ENCODE data around the gene MED12L.

Gene MED12L

DNA sequence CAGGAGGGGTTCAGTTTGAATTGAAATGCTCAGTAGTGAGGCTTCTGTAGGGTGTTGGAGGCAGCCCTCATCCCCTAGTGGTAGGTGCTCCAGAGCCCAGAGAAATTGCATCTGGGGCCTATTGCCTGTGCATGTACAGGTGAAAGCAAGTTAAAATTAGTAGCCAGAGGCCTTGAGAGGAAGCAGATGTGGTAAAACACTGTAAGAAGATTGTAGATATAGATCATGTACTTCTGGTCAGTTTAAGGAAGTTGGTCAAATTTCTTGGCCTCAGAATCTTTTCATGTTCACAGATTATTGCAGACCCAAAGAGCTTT, 340.8 kb downstream of the MED12L start:
- Histone ChIP-seq H3K27ac (ENCODE audit: extremely low read depth, low read depth, low read length) (no peak overlapping the region), H3K4me3 (ENCODE audit: low read depth, low read length) (no peak overlapping the region), H3K9me3 (ENCODE audit: control insufficient read depth, insufficient read depth, low read depth, low read length) (no peaks in the 10 kb centered on the region), H3K36me3 (ENCODE audit: control insufficient read depth in 2 of 2, insufficient read depth in 1 of 2, low read length in 2 of 2) (peaks cover 0 to 6% of the 10 kb centered on the region in 2 experiments; a peak in 1 of 3 replicates), H3K4me1 (ENCODE audit: control insufficient read depth, insufficient read depth, low read length) (no peaks in the 10 kb centered on the region)
- POLR2A ChIA-PET, result no interaction called here
- CTCF ChIA-PET, result interaction anchor here (1.0 to 2.5 kb wide), 4 partner anchors 9 to 492 kb away, joined by 3 to 10 read pairs (median 4); no protein-coding TSS in a partner anchor
- TF ChIP-seq, protein P1, sequence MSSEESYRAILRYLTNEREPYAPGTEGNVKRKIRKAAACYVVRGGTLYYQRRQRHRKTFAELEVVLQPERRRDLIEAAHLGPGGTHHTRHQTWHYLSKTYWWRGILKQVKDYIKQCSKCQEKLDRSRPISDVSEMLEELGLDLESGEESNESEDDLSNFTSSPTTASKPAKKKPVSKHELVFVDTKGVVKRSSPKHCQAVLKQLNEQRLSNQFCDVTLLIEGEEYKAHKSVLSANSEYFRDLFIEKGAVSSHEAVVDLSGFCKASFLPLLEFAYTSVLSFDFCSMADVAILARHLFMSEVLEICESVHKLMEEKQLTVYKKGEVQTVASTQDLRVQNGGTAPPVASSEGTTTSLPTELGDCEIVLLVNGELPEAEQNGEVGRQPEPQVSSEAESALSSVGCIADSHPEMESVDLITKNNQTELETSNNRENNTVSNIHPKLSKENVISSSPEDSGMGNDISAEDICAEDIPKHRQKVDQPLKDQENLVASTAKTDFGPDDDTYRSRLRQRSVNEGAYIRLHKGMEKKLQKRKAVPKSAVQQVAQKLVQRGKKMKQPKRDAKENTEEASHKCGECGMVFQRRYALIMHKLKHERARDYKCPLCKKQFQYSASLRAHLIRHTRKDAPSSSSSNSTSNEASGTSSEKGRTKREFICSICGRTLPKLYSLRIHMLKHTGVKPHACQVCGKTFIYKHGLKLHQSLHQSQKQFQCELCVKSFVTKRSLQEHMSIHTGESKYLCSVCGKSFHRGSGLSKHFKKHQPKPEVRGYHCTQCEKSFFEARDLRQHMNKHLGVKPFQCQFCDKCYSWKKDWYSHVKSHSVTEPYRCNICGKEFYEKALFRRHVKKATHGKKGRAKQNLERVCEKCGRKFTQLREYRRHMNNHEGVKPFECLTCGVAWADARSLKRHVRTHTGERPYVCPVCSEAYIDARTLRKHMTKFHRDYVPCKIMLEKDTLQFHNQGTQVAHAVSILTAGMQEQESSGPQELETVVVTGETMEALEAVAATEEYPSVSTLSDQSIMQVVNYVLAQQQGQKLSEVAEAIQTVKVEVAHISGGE (tag by site-specific recombination; conservative IDR thresholded peaks at IDR 0.05; ENCODE audit: low read depth), result no peak
- TF ChIP-seq, protein P2, sequence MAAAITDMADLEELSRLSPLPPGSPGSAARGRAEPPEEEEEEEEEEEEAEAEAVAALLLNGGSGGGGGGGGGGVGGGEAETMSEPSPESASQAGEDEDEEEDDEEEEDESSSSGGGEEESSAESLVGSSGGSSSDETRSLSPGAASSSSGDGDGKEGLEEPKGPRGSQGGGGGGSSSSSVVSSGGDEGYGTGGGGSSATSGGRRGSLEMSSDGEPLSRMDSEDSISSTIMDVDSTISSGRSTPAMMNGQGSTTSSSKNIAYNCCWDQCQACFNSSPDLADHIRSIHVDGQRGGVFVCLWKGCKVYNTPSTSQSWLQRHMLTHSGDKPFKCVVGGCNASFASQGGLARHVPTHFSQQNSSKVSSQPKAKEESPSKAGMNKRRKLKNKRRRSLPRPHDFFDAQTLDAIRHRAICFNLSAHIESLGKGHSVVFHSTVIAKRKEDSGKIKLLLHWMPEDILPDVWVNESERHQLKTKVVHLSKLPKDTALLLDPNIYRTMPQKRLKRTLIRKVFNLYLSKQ (tag by site-specific recombination; IDR thresholded peaks at IDR 0.05; ENCODE audit: borderline replicate concordance), result no peak
- no peak for TF ChIP-seq ZNF677 (tag by site-specific recombination; IDR thresholded peaks at IDR 0.05)
- TF ChIP-seq ZSCAN23 (tag by site-specific recombination; IDR thresholded peaks at IDR 0.05), result no peak
- no peak for TF ChIP-seq BCL11A (tag by site-specific recombination; IDR thresholded peaks at IDR 0.05; ENCODE audit: low read depth)
- TF ChIP-seq, protein P3, sequence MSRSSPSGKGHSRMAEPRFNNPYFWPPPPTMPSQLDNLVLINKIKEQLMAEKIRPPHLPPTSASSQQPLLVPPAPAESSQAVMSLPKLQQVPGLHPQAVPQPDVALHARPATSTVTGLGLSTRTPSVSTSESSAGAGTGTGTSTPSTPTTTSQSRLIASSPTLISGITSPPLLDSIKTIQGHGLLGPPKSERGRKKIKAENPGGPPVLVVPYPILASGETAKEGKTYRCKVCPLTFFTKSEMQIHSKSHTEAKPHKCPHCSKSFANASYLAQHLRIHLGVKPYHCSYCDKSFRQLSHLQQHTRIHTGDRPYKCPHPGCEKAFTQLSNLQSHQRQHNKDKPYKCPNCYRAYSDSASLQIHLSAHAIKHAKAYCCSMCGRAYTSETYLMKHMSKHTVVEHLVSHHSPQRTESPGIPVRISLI (tag by site-specific recombination; IDR thresholded peaks at IDR 0.05), result no peak
- TF ChIP-seq, protein P4, sequence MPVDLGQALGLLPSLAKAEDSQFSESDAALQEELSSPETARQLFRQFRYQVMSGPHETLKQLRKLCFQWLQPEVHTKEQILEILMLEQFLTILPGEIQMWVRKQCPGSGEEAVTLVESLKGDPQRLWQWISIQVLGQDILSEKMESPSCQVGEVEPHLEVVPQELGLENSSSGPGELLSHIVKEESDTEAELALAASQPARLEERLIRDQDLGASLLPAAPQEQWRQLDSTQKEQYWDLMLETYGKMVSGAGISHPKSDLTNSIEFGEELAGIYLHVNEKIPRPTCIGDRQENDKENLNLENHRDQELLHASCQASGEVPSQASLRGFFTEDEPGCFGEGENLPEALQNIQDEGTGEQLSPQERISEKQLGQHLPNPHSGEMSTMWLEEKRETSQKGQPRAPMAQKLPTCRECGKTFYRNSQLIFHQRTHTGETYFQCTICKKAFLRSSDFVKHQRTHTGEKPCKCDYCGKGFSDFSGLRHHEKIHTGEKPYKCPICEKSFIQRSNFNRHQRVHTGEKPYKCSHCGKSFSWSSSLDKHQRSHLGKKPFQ (tag by site-specific recombination; IDR thresholded peaks at IDR 0.05), result no peak

DNA sequence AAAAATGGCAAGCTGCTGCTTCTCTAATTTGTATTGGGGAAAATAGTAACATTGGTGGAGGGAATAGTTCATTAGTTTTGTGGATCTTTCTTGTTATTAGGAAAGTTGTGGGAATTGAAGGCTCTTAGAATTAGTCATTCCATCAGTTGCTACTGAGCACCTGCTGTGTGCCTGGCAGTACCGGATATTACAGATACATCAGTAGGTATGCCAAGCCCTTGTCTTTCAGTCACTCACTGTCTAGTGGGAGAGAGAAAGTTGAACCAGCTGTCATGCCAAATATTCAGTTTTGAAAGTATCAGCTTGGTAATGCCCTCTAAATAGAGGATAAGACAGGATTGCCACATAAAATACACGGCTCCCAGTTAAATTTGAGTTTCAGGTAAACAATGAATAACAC, 342.9 kb downstream of the MED12L start:
- no peak overlapping the region for H3K27ac ChIP-seq (ENCODE audit: extremely low read depth, low read depth, low read length)
- H3K4me3 ChIP-seq (ENCODE audit: low read depth, low read length), result no peak overlapping the region
- H3K4me1 ChIP-seq (ENCODE audit: control insufficient read depth, insufficient read depth, low read length), result no peaks in the 10 kb centered on the region
- ChIA-PET CTCF (interaction anchor here (0.6 kb wide), 1 partner anchor 376 kb away, joined by 6 read pairs; no protein-coding TSS in a partner anchor), POLR2A (no interaction called here)
- no peaks in the 10 kb centered on the region for H3K9me3 ChIP-seq (ENCODE audit: control insufficient read depth, insufficient read depth, low read depth, low read length)
- TF ChIP-seq ZNF514 (tag by site-specific recombination; IDR thresholded peaks at IDR 0.05) (no peak), ZNF211 (tag by site-specific recombination; IDR thresholded peaks at IDR 0.05; ENCODE audit: low read depth) (no peak)
- TF ChIP-seq, protein P5, sequence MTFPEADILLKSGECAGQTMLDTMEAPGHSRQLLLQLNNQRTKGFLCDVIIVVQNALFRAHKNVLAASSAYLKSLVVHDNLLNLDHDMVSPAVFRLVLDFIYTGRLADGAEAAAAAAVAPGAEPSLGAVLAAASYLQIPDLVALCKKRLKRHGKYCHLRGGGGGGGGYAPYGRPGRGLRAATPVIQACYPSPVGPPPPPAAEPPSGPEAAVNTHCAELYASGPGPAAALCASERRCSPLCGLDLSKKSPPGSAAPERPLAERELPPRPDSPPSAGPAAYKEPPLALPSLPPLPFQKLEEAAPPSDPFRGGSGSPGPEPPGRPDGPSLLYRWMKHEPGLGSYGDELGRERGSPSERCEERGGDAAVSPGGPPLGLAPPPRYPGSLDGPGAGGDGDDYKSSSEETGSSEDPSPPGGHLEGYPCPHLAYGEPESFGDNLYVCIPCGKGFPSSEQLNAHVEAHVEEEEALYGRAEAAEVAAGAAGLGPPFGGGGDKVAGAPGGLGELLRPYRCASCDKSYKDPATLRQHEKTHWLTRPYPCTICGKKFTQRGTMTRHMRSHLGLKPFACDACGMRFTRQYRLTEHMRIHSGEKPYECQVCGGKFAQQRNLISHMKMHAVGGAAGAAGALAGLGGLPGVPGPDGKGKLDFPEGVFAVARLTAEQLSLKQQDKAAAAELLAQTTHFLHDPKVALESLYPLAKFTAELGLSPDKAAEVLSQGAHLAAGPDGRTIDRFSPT (tag by site-specific recombination; IDR thresholded peaks at IDR 0.05), result no peak
- H3K36me3 ChIP-seq (ENCODE audit: control insufficient read depth in 2 of 2, insufficient read depth in 1 of 2, low read length in 2 of 2), result peaks cover 0 to 6% of the 10 kb centered on the region in 2 experiments; a peak in 1 of 3 replicates

Data from HEK293 (cell line).